Measurements from ENCODE around the gene GDAP1L1. TPM values are rescaled to one million over a fixed set of nuclear protein-coding genes. Genes with fewer than 3 reads are reported as not detected.
A peak's percentile ranks its signal among the peaks of the same experiment; 100 is the strongest.

GDAP1L1 gene
- total RNA-seq, 4 donors from 2014 or later = 0.41 TPM; not detected in 3

DNA sequence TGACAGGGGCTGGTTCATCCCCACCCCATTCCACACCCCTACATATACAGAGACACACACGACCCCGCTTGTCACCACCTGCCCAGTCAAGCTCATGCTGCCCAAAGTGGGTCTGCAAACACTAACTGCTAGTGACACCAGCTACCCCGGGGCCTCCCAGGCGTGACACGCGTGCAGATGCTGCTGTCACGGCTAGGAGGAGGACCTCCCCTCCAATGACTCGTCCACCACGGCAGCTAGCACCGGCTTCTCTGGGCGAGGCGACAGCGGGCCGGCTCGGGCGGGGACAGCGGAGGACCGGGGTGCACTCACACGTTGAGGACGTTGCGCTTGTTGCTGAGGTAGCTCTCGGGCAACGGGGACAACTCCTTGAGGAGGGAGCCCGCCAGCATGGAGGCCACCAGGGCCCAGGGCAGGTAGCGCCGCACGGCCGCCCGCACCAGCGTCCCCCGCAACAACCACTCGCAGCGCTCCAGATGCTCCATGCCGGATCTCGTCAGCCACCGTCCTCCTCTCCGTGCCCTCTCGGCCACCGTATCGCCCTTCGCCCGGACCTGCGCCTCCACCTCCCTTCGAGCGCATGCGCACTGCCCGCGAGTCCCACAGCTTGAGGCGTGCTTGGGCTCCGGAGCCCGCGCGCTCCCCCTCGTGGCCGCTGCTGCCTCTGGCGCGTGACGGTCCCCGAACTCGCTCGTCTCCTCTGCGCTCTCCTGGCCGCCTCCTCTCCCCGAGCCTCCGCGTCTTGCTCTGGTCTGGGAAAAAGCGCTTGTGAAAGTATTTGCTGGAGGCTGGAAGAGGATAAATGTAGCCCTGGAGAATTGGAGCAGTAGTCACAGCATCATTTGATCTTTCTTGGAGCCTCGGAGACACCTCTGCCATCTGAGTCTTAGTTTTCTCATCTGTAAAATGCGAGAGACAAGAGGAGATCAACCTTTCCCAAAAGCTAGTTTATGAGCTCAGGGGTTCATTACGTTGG lies 63.8 kb downstream of the GDAP1L1 start, which contains the start of gene FITM2:
FITM2 (minus strand) TSS at position 539 of the 976 bp plus-strand sequence; CDS start at position 485, 54 bp downstream.
- intact Hi-C loops (cut with DNase I; ENCODE audit: low total_unique reads) = no loop called here
- Histone ChIP-seq H3K4me3 (peak within 1 kb of the TSS; percentile 85 to 95), H3K27ac (peak within 1 kb of the TSS; percentile 67 to 68), H3K36me3 (no peaks in the 10 kb centered on the region), H3K27me3 (no peaks in the 10 kb centered on the region), H3K4me1 (peaks cover 0 to 3% of the 10 kb centered on the region in 2 donors), H3K9me3 (no peaks in the 10 kb centered on the region)
- peak in 1 of 2 donors; percentile 56 for TF ChIP-seq POLR2A (IDR thresholded peaks at IDR 0.05)
- TF ChIP-seq, protein P1, sequence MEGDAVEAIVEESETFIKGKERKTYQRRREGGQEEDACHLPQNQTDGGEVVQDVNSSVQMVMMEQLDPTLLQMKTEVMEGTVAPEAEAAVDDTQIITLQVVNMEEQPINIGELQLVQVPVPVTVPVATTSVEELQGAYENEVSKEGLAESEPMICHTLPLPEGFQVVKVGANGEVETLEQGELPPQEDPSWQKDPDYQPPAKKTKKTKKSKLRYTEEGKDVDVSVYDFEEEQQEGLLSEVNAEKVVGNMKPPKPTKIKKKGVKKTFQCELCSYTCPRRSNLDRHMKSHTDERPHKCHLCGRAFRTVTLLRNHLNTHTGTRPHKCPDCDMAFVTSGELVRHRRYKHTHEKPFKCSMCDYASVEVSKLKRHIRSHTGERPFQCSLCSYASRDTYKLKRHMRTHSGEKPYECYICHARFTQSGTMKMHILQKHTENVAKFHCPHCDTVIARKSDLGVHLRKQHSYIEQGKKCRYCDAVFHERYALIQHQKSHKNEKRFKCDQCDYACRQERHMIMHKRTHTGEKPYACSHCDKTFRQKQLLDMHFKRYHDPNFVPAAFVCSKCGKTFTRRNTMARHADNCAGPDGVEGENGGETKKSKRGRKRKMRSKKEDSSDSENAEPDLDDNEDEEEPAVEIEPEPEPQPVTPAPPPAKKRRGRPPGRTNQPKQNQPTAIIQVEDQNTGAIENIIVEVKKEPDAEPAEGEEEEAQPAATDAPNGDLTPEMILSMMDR (IDR thresholded peaks at IDR 0.05) = peak; percentile 96 to 99 (median 98)
- DNase-seq = peak; percentile 97 to 98

DNA sequence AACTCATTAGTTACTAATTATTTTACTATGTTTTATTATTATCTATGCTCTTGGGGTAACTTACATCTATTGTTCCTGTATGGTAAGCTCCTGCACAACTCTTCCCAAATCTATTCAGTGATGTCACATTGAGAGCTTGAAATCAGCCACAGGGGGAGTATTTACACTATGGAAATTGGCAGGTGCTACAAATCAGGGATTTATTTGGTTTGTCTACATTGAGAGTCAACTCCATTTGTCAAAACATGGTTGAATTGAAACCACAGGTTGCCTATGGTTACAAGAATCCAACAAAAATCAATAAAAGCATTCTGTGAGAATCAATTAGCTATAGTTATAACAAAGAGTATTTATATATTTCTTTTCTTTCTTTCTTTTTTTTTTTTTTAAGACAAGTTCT lies 67.8 kb downstream of the GDAP1L1 start:
- TF ChIP-seq POLR2A (IDR thresholded peaks at IDR 0.05) = no peak
- TF ChIP-seq, protein P1 (IDR thresholded peaks at IDR 0.05) = no peak
- DNase-seq = no peak
- Histone ChIP-seq H3K4me3 (no peak overlapping the region), H3K27me3 (no peaks in the 10 kb centered on the region), H3K27ac (no peak overlapping the region), H3K4me1 (peaks cover 0 to 3% of the 10 kb centered on the region in 2 donors), H3K36me3 (no peaks in the 10 kb centered on the region), H3K9me3 (no peaks in the 10 kb centered on the region)
- intact Hi-C loops (cut with DNase I; ENCODE audit: low total_unique reads) = no loop called here

DNA sequence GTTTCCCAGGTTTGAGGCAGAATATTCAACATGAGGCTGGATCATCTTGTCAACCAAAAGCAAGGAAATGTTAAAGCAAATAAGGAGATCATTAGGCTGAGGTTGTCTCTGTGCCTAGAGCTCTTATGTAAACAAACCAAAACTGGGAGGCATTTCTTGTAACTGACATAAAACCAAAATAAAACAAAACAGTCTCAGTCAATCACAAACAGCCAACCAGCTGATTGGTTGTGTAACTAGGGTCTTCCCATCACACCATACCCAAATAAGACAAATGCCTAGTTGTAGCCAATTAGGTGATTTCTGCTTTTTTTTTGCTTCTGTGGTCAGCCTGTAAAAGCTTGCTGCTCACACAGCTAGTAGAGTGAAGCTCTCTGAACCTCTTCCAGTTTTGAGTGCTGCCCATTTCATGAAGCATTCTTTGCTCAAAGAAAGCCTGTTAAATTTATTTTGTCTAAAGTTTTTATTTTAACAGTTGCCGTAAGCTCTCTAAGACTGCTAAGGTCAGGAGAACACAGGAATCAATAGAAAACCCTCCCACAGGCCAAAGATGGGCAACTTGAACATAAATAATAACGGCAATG lies 72.8 kb downstream of the GDAP1L1 start:
- no peak for TF ChIP-seq POLR2A (IDR thresholded peaks at IDR 0.05)
- TF ChIP-seq, protein P1 (IDR thresholded peaks at IDR 0.05) = no peak
- DNase-seq = no peak
- H3K4me1 ChIP-seq = no peaks in the 10 kb centered on the region
- H3K9me3 ChIP-seq = no peaks in the 10 kb centered on the region
- H3K4me3 ChIP-seq = no peak overlapping the region
- H3K27ac ChIP-seq = no peak overlapping the region
- intact Hi-C loops (cut with DNase I; ENCODE audit: low total_unique reads) = loop anchor here (10.0 kb wide), 1 partner anchor 255 kb away; no protein-coding TSS in a partner anchor
- H3K36me3 ChIP-seq = no peaks in the 10 kb centered on the region
- no peaks in the 10 kb centered on the region for H3K27me3 ChIP-seq

DNA sequence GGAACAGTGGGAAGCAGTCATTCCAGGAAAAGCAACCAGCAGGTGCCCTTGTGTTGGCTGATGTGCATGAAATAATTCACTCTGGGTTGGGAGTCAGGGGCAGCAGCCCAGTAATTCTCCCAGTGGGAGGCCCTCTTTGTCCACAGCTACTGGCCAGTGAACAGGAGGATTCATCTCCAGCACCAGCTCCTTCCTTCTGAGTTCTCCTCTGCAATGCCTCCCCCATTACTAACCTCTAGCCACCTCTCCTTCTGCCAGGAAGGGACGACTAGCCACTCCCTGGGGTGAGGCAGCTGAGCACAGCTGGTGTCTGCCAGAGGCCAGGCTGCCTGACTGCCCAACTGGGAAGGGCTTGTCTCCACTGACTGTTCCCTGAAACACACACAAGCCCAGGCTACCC lies 77.2 kb downstream of the GDAP1L1 start:
- H3K4me3 ChIP-seq = no peak overlapping the region
- no peaks in the 10 kb centered on the region for H3K4me1 ChIP-seq
- DNase-seq = no peak
- no peak overlapping the region for H3K27ac ChIP-seq
- TF ChIP-seq, protein P1 (IDR thresholded peaks at IDR 0.05) = no peak
- no peak for TF ChIP-seq POLR2A (IDR thresholded peaks at IDR 0.05)
- no peaks in the 10 kb centered on the region for H3K9me3 ChIP-seq
- intact Hi-C loops (cut with DNase I; ENCODE audit: low total_unique reads) = loop anchor here (10.0 kb wide), 1 partner anchor 250 kb away; no protein-coding TSS in a partner anchor
- no peaks in the 10 kb centered on the region for H3K36me3 ChIP-seq
- H3K27me3 ChIP-seq = no peaks in the 10 kb centered on the region

Data from uterus (tissue), 4 donors.